Activated CD8-positive, alpha-beta T cell treated with anti-CD3 and anti-CD28 coated beads for 36 hours (primary cell): ENCODE results near the gene CRELD2. TPM values are rescaled to one million over a fixed set of nuclear protein-coding genes. Genes with fewer than 3 reads are reported as not detected.

ENCODE experiments used
- ATAC-seq: fragments of 200-7000 bp; cut with Tn5 transposase; one replicate; pipeline ENCODE4 v1.10.0; 2021; ENCODE audit warnings: mild to moderate bottlenecking, moderate library complexity
- CTCF ChIA-PET: fragments of 350-600 bp; sonication (Branson Sonifier 250); formaldehyde crosslinking; loops from one replicate; lab custom pipeline; 2021; ENCODE audit warnings: antibody characterized with exemption; lab: Charles Lee
- POLR2A ChIA-PET: fragments of 350-600 bp; sonication (Branson Sonifier 250); formaldehyde crosslinking; loops from one replicate; lab custom pipeline; 2021; ENCODE audit warnings: antibody characterized with exemption; lab: Charles Lee
- DNase-seq: peaks from one replicate; pipeline ENCODE4 v3.0.0-alpha.2; 2020
- H3K27ac Mint-ChIP-seq: one replicate; pipeline ENCODE4 v1.8.0; 2021; ENCODE audit warnings: mild to moderate bottlenecking, mixed read lengths
- H3K27me3 Mint-ChIP-seq: one replicate; pipeline ENCODE4 v1.8.0; 2021; ENCODE audit warnings: mixed read lengths
- H3K36me3 Mint-ChIP-seq: one replicate; pipeline ENCODE4 v1.8.0; 2021; ENCODE audit warnings: low read depth, mixed read lengths
- H3K4me1 Mint-ChIP-seq: one replicate; pipeline ENCODE4 v1.8.0; 2021; ENCODE audit warnings: low read depth, mixed read lengths
- H3K4me3 Mint-ChIP-seq: one replicate; pipeline ENCODE4 v1.8.0; 2021; ENCODE audit warnings: mild to moderate bottlenecking, moderate library complexity, mixed read lengths
- H3K9me3 Mint-ChIP-seq: one replicate; pipeline ENCODE4 v1.8.0; 2021; ENCODE audit warnings: mixed read lengths
- intact Hi-C: fragments of 100-400 bp; cut with micrococcal nuclease; formaldehyde crosslinking; loops from one replicate; pipeline ENCODE4 v1.10.0; 2022
- total RNA-seq, 2 experiments: library from RNA; stranded (reverse); gene quantifications; one replicate each; pipeline ENCODE4 v1.2.3, GENCODE V29; 2021
- TF ChIP-seq, protein P1 (sequence below): fragments of 200-600 bp; IDR thresholded peaks from one replicate; pipeline ENCODE4 v1.8.0; 2022; ENCODE audit warnings: antibody characterized with exemption, mild to moderate bottlenecking

Gene CRELD2
- total RNA-seq, 2 experiments from 2014 or later = 26.1 to 28.2 TPM

DNA sequence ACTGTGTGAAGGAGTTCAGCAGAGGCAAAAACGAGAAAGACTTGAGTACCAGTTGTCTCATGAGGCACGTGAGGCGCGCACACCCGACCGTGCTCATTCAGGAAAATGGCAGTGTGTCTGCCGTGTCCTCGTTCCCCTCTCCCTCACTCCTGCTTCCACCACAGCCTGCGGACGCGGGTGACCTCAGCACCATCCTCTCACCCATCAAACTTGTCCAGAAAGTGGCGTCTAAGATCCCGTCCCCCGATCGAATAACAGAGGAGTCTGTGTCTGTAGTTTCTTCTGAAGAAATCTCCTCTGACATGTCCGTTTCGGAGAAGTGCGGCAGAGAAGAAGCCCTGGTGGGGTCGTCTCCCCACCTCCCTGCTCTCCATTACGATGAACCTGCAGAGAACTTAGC lies 34.4 kb upstream of the CRELD2 start:
- ATAC-seq (no peak), DNase-seq (no peak)
- intact Hi-C loops = no loop called here
- Mint-ChIP-seq H3K27me3 (no peaks in the 10 kb centered on the region), H3K27ac (no peak overlapping the region), H3K9me3 (no peaks in the 10 kb centered on the region), H3K4me3 (no peak overlapping the region), H3K4me1 (peaks cover 20% of the 10 kb centered on the region), H3K36me3 (peaks cover 57% of the 10 kb centered on the region)
- POLR2A ChIA-PET = no interaction called here
- TF ChIP-seq, protein P1, sequence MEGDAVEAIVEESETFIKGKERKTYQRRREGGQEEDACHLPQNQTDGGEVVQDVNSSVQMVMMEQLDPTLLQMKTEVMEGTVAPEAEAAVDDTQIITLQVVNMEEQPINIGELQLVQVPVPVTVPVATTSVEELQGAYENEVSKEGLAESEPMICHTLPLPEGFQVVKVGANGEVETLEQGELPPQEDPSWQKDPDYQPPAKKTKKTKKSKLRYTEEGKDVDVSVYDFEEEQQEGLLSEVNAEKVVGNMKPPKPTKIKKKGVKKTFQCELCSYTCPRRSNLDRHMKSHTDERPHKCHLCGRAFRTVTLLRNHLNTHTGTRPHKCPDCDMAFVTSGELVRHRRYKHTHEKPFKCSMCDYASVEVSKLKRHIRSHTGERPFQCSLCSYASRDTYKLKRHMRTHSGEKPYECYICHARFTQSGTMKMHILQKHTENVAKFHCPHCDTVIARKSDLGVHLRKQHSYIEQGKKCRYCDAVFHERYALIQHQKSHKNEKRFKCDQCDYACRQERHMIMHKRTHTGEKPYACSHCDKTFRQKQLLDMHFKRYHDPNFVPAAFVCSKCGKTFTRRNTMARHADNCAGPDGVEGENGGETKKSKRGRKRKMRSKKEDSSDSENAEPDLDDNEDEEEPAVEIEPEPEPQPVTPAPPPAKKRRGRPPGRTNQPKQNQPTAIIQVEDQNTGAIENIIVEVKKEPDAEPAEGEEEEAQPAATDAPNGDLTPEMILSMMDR = no peak
- CTCF ChIA-PET = no interaction called here

DNA sequence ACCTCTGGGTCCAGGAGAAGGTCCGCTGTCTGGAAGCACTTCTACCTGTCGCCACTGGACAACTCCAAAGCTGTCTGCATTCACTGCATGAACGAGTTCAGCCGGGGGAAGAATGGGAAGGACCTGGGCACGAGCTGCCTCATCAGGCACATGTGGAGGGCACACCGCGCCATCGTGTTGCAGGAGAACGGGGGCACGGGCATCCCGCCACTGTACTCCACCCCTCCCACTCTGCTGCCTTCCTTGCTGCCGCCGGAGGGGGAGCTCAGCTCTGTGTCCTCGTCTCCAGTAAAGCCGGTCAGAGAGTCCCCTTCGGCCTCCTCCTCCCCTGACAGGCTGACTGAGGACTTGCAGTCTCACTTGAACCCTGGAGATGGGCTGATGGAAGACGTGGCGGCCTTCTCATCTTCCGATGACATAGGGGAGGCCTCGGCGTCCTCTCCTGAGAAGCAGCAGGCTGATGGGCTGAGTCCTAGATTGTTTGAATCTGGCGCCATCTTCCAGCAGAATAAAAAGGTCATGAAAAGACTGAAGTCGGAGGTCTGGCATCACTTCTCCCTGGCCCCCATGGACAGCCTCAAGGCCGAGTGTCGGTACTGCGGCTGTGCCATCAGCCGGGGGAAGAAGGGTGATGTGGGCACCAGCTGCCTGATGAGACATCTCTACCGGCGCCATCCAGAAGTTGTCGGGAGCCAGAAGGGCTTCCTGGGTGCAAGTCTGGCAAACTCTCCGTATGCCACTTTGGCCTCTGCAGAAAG lies 33.8 kb upstream of the CRELD2 start:
- H3K4me1 Mint-ChIP-seq = peaks cover 20% of the 10 kb centered on the region
- TF ChIP-seq, protein P1 = no peak
- H3K27me3 Mint-ChIP-seq = no peaks in the 10 kb centered on the region
- no peak overlapping the region for H3K27ac Mint-ChIP-seq
- H3K9me3 Mint-ChIP-seq = no peaks in the 10 kb centered on the region
- no peak for ATAC-seq
- peaks cover 62% of the 10 kb centered on the region for H3K36me3 Mint-ChIP-seq
- POLR2A ChIA-PET = no interaction called here
- CTCF ChIA-PET = no interaction called here
- DNase-seq = no peak
- intact Hi-C loops = no loop called here
- no peak overlapping the region for H3K4me3 Mint-ChIP-seq

DNA sequence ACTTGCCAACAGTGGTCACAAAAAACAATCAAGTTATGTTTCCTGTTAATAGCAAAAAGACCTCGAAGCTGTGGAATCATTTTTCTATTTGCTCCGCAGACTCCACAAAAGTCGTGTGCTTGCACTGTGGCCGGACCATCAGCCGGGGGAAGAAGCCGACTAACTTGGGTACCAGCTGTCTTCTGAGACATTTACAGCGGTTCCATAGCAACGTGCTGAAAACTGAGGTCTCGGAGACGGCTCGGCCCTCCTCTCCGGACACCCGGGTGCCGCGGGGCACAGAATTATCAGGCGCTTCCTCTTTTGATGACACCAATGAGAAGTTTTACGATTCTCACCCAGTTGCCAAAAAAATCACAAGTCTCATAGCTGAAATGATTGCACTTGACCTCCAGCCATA lies 33.2 kb upstream of the CRELD2 start:
- CTCF ChIA-PET = no interaction called here
- DNase-seq (no peak), ATAC-seq (no peak)
- no peaks in the 10 kb centered on the region for H3K27me3 Mint-ChIP-seq
- H3K36me3 Mint-ChIP-seq = peaks cover 64% of the 10 kb centered on the region
- intact Hi-C loops = no loop called here
- no peak overlapping the region for H3K27ac Mint-ChIP-seq
- POLR2A ChIA-PET = no interaction called here
- H3K9me3 Mint-ChIP-seq = no peaks in the 10 kb centered on the region
- peaks cover 15% of the 10 kb centered on the region for H3K4me1 Mint-ChIP-seq
- no peak overlapping the region for H3K4me3 Mint-ChIP-seq
- TF ChIP-seq, protein P1 = no peak

DNA sequence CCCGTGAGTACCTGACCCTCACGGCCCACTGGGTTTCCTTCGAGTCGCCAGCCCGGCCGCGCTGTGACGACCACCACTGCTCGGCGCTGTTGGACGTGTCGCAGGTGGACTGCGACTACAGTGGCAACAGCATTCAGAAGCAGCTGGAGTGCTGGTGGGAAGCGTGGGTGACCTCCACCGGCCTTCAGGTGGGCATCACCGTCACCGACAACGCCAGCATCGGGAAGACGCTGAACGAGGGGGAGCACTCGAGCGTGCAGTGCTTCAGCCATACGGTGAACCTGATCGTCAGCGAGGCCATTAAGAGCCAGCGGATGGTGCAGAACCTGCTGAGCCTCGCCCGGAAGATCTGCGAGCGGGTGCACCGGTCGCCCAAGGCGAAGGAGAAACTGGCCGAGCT lies 32.6 kb upstream of the CRELD2 start:
- ChIA-PET POLR2A (no interaction called here), CTCF (no interaction called here)
- DNase-seq (no peak), ATAC-seq (no peak)
- no peak overlapping the region for H3K4me3 Mint-ChIP-seq
- peaks cover 11% of the 10 kb centered on the region for H3K4me1 Mint-ChIP-seq
- intact Hi-C loops = no loop called here
- TF ChIP-seq, protein P1 = no peak
- H3K27ac Mint-ChIP-seq = no peak overlapping the region
- no peaks in the 10 kb centered on the region for H3K9me3 Mint-ChIP-seq
- peaks cover 67% of the 10 kb centered on the region for H3K36me3 Mint-ChIP-seq
- no peaks in the 10 kb centered on the region for H3K27me3 Mint-ChIP-seq

DNA sequence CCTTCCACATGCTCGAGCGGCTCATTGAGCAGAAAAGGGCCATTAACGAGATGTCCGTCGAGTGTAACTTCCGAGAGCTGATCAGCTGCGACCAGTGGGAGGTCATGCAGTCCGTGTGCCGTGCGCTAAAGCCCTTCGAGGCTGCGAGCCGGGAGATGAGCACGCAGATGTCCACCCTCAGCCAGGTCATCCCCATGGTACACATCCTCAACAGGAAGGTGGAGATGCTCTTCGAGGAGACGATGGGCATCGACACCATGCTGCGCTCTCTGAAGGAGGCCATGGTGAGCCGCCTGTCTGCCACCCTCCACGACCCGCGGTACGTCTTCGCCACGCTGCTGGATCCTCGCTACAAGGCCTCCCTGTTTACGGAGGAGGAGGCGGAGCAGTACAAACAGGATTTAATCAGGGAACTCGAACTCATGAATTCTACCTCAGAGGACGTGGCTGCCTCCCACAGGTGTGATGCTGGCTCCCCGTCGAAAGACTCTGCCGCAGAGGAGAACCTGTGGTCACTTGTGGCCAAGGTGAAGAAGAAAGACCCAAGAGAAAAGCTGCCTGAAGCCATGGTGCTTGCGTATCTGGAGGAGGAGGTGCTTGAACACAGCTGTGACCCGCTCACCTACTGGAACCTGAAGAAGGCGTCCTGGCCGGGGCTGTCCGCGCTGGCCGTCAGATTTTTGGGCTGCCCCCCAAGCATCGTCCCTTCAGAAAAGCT lies 31.9 kb upstream of the CRELD2 start:
- H3K36me3 Mint-ChIP-seq = peaks cover 74% of the 10 kb centered on the region
- H3K4me3 Mint-ChIP-seq = no peak overlapping the region
- DNase-seq (no peak), ATAC-seq (no peak)
- TF ChIP-seq, protein P1 = no peak
- no peaks in the 10 kb centered on the region for H3K27me3 Mint-ChIP-seq
- intact Hi-C loops = no loop called here
- H3K4me1 Mint-ChIP-seq = peaks cover 8% of the 10 kb centered on the region
- no peaks in the 10 kb centered on the region for H3K9me3 Mint-ChIP-seq
- CTCF ChIA-PET = interaction anchor here (1.4 to 1.7 kb wide), 2 partner anchors 31 to 119 kb away, joined by 3 to 4 read pairs; no protein-coding TSS in a partner anchor
- POLR2A ChIA-PET = no interaction called here
- H3K27ac Mint-ChIP-seq = no peak overlapping the region
